GM12878 (cell line): ENCODE results near the gene S100A16.

Experiments
- CTCF ChIP-seq, 3 experiments: IDR thresholded peaks in 2 of 3; conservative IDR thresholded peaks in 1 of 3; 2 replicates each; pipeline ENCODE4 v1.5.1; 2011; ENCODE audit warnings: low read depth in 3 of 3, low read length in 3 of 3, mild to moderate bottlenecking in 3 of 3, control low read depth in 2 of 3, moderate library complexity in 2 of 3, inconsistent platforms in 1 of 3, mixed read lengths in 1 of 3; ENCODE audit not compliant: control insufficient read depth in 2 of 3, insufficient read depth in 1 of 3; ENCODE audit errors: extremely low read depth in 1 of 3
- EP300 ChIP-seq, 2 experiments: fragments of 150-350 bp in 1 of 2; IDR thresholded peaks; 2 replicates each; pipeline ENCODE4 v1.6.1; 2011 to 2012; ENCODE audit warnings: low read depth in 2 of 2, low read length in 2 of 2, borderline replicate concordance in 1 of 2, improper control_type of control experiment in 1 of 2, inconsistent platforms in 1 of 2; ENCODE audit not compliant: control insufficient read depth in 1 of 2
- FOXM1 ChIP-seq: IDR thresholded peaks from 2 replicates; pipeline ENCODE4 v1.6.1; 2012; ENCODE audit warnings: low read depth, mild to moderate bottlenecking, inconsistent platforms, low read length, moderate library complexity
- HSF1 ChIP-seq: fragments of 150-350 bp; IDR thresholded peaks from 2 replicates; pipeline ENCODE4 v1.6.1; 2014; ENCODE audit warnings: mild to moderate bottlenecking, low read depth, low read length
- MAX ChIP-seq: IDR thresholded peaks from 2 replicates; pipeline ENCODE4 v1.6.1; 2012; ENCODE audit warnings: low read depth, low read length, improper control_type of control experiment
- POLR2A ChIP-seq: IDR thresholded peaks from 2 replicates; pipeline ENCODE4 v1.6.1; 2011; ENCODE audit warnings: low read depth, mild to moderate bottlenecking, low read length
- USF1 ChIP-seq: IDR thresholded peaks from 2 replicates; pipeline ENCODE4 v1.6.1; 2011; ENCODE audit warnings: borderline replicate concordance, low read depth, mild to moderate bottlenecking, moderate library complexity, mixed read lengths, low read length; ENCODE audit not compliant: insufficient read depth; ENCODE audit errors: extremely low read length
- USF2 ChIP-seq: IDR thresholded peaks from 2 replicates; pipeline ENCODE4 v1.6.1; 2011; ENCODE audit warnings: low read depth, low read length, improper control_type of control experiment, borderline replicate concordance

- TF ChIP-seq MAX = no peak
- TF ChIP-seq POLR2A = no peak
- no peak for TF ChIP-seq CTCF (IDR thresholded peaks at IDR 0.05 in 2 of 3, conservative IDR thresholded peaks at IDR 0.05 in 1 of 3; ENCODE audit: control insufficient read depth in 2 of 3, extremely low read depth in 1 of 3, insufficient read depth in 1 of 3, low read depth in 3 of 3, low read length in 3 of 3)
- TF ChIP-seq HSF1 = no peak
- no peak for TF ChIP-seq FOXM1
- TF ChIP-seq EP300 (IDR thresholded peaks at IDR 0.05; ENCODE audit: borderline replicate concordance in 1 of 2, control insufficient read depth in 1 of 2, low read depth in 2 of 2, low read length in 2 of 2) = no peak
- TF ChIP-seq USF2 = no peak
- TF ChIP-seq USF1 = no peak
Measured at GRCh38 chr1:153614906-153615305, 2.0 kb upstream of the S100A16 start.
